ENCODE data around the gene CACNG1. TPM values are rescaled to one million over a fixed set of nuclear protein-coding genes. Genes with fewer than 3 reads are reported as not detected.
"Not testable (repeated sequence)": the region's sequence is repeated elsewhere in the genome, so short reads cannot be mapped to it uniquely, and the experiment has no call there.

Gene CACNG1
- total RNA-seq, 1 experiment from 2014 or later = 0.57 TPM

- no peak for DNase-seq (ENCODE audit: low read depth)
Measured at GRCh38 chr17:67078292-67078691, 33.9 kb downstream of the CACNG1 start.

GRCh38 chr17:67079491-67079890 lies 35.1 kb downstream of the CACNG1 start:
- DNase-seq (ENCODE audit: low read depth) = no peak

- no peak for DNase-seq (ENCODE audit: low read depth)
Measured at GRCh38 chr17:67080804-67081203, 36.5 kb downstream of the CACNG1 start.

- DNase-seq (ENCODE audit: low read depth) = no peak
Measured at GRCh38 chr17:67082107-67082506, 37.8 kb downstream of the CACNG1 start.

- no peak for DNase-seq (ENCODE audit: low read depth)
Measured at GRCh38 chr17:67085406-67085805, 41.1 kb downstream of the CACNG1 start.

GRCh38 chr17:67088639-67089038 lies 44.3 kb downstream of the CACNG1 start:
- DNase-seq (ENCODE audit: low read depth) = no peak

- DNase-seq (ENCODE audit: low read depth) = no peak
Measured at GRCh38 chr17:67090341-67090740, 46.0 kb downstream of the CACNG1 start.

- DNase-seq (ENCODE audit: low read depth) = no peak
Measured at GRCh38 chr17:67092291-67092690, 47.9 kb downstream of the CACNG1 start.

- not testable (repeated sequence) for DNase-seq (ENCODE audit: low read depth)
Measured at GRCh38 chr17:67092710-67093109, 48.4 kb downstream of the CACNG1 start.

GRCh38 chr17:67093348-67093747 lies 49.0 kb downstream of the CACNG1 start:
- DNase-seq (ENCODE audit: low read depth) = no peak

- DNase-seq (ENCODE audit: low read depth) = peak; percentile 30
Measured at GRCh38 chr17:67095291-67095690, 50.9 kb downstream of the CACNG1 start.

GRCh38 chr17:67095803-67096202 lies 51.4 kb downstream of the CACNG1 start:
- DNase-seq (ENCODE audit: low read depth) = peak; percentile 29

GRCh38 chr17:67096609-67097008 lies 52.3 kb downstream of the CACNG1 start:
- DNase-seq (ENCODE audit: low read depth) = no peak

GRCh38 chr17:67098006-67098405 lies 53.7 kb downstream of the CACNG1 start:
- DNase-seq (ENCODE audit: low read depth) = no peak

GRCh38 chr17:67104641-67105040 lies 60.3 kb downstream of the CACNG1 start:
- DNase-seq (ENCODE audit: low read depth) = not testable (repeated sequence)

- peak; percentile 79 for DNase-seq (ENCODE audit: low read depth)
Measured at GRCh38 chr17:67105213-67105612, 60.9 kb downstream of the CACNG1 start.

Other genes starting within 250 kb of the CACNG1 start
- not detected in 2 replicates for gene CACNG5, start 209.4 kb upstream of the CACNG1 start, total RNA-seq (2014; rRNA removed)
- gene CACNG4, start 79.8 kb upstream of the CACNG1 start, total RNA-seq (2014; rRNA removed) = not detected in 2 replicates
- gene HELZ, start 200.6 kb downstream of the CACNG1 start, total RNA-seq (2014; rRNA removed) = 16.1 and 18.4 TPM in 2 replicates